HG03159 (cell line): ENCODE measurements around the gene USP44.
"Not testable (repeated sequence)": the region's sequence is repeated elsewhere in the genome, so short reads cannot be mapped to it uniquely, and the experiment has no call there.

Source experiments
- ATAC-seq: cut with Tn5 transposase; IDR thresholded peaks from one replicate; pipeline ENCODE4 v1.9.1; 2021; ENCODE audit warnings: mild to moderate bottlenecking, moderate library complexity; ENCODE audit not compliant: unreplicated experiment

The USP44 gene

DNA sequence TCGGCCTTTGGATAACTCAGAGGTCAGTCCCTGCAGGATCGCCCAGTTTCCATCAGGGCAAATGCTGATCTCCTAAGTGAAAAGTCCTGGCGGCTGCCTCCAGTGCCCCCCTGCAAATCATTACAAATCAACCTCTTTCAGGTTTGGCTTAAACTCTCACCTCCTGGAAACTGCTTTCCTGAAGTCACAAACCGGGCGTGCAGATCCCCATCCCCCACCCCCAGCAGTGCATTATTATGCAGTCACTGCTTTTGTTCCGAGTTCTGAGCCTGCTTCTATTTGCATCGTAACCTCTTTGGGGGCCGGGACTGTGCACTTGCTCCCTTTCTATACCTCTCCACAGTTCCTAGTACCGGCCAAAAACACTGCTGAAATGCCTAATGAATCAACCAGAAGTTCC lies at the start of gene USP44:
TSS of gene USP44 (minus strand) at position 172 of the 400 bp plus-strand sequence. CDS start 17,220 bp downstream, outside the sequence.
- no peak for ATAC-seq

DNA sequence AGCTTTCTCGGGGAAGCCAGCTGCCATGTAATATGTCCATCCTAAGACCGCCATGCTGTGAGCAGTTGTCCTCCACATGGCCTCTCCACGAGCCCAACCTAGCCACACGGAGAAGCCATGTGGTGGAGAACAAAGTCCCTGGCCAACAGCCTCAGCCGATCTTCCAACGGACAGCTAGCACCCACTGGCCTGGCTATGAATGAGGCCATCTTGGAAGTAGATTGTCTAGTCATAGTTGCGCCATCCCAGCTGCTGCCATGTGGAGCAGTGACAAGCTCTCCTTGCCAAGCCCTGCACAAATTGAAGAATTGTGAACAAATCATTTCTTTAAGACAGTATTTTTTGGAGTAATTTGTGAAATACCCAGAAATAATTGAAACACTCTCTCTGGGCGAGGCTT lies 49.3 kb upstream of the USP44 start:
- ATAC-seq = no peak

DNA sequence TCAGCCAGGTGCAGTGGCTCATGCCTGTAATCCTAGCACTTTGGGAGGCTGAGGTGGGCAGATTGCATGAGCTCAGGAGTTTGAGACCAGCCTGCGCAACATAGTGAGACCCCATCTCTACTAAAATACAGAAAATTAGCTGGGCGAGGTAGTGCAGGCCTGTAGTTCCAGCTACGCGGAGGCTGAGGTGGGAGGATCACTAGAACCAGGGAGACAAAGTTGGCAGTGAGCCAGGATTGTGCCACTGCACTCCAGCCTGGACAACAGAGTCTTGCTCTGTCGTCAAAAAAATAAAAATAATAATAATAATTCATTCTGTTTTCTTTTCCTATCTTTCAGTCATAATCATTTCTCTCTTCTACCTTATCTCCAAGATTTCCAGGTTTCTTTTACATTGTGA lies 48.6 kb upstream of the USP44 start:
- no peak for ATAC-seq

DNA sequence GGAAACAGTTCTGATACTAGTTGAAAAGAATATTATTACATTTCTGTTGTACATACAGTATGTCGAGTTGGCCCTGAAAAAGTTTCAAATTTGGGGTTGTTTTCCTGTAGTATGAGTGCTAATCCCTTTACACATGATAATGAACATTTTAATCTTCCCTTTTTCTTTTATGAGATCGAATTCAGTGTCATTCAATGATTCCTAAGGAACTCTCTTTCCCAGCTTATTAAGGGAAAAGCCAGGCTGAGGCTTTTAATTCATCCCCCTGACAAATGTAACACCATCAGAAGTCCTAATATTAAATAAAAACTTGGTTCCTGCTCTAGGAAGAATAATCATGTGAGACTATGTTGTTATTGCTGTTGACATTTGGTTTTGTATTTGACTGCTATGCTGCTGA lies 42.9 kb upstream of the USP44 start:
- no peak for ATAC-seq

DNA sequence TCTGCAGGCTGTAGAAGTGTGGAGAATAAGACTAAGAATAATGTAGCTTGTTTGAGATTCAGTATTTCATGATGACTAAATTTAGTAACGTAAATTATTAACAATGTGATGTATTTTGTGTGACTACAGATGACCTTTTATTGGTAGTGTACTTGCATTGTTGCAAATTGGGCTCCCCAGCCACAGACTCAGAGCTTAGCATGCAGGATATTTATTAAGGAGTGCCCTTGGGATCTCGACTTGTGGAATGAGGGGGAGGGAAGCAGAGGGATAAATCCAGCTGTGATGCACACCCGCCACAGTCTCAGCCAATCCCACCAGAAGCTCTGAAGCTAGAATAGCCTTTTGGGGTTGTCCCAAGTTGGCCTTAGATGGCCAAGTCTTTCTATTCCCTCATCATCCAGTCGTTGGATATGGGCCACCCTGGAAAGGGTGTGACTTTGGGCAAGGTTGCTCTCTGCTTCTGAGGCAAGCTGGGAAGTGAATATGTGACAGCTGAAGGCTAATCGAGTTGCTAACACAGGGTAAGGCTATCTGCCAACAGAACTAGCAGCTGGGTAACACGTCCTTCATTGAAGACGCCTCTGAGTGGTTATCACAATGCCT lies 42.1 kb upstream of the USP44 start:
- ATAC-seq = no peak

DNA sequence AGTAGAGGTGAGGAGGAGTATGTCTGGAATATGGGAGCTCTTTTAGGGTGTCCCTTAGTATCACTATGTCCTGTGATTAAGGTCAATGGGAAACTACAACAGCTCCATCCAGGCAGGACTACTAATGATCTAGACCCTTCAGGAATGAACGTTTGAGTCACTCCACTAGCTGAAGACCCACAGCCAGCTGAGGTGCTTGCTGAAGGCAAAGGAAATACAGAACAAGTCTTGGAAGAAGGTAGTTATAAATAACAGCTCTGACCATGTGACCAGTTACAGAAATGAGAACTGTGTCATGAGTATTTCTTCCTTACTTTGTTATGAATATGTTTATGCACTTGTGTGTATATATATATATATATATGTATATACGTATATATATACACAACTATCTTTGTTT lies 40.5 kb upstream of the USP44 start:
- no peak for ATAC-seq

DNA sequence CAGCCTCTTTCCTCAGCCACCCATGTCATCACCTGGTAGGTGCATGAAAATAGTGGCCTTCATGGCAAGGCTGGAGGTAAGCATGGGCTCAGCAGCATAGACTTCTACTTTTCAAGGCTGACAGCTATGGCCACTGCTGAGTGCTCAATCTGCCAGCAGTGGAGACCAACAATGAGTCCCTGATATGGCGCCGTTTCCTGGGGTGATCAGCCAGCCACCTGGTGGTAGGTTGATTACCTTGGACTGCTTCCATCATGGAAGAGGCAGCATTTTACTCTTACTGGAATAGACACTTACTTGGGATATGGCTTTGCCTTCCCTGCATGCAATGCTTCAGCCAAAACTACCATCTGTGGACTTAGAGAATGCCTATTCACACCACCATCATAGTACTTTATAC lies 39.5 kb upstream of the USP44 start:
- ATAC-seq = no peak

DNA sequence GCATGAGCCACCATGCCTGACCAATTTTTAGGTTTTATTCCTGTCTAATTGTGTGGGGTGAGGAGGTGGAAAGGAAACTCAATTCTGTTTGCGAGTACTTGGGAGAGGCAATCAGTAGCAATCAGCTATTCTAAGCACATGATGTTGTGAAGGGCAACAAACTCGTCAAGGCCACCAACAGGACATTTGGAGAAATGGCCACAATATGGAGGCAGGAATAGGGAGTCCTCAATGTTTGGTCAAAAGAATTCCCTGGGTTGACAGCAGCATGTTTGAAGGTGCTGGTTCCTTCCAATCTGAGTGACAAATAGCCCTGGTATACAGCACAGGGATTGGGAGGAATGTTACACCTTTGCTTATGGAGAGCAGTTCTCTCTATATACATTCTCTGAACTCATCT lies 32.7 kb upstream of the USP44 start:
- ATAC-seq = no peak

DNA sequence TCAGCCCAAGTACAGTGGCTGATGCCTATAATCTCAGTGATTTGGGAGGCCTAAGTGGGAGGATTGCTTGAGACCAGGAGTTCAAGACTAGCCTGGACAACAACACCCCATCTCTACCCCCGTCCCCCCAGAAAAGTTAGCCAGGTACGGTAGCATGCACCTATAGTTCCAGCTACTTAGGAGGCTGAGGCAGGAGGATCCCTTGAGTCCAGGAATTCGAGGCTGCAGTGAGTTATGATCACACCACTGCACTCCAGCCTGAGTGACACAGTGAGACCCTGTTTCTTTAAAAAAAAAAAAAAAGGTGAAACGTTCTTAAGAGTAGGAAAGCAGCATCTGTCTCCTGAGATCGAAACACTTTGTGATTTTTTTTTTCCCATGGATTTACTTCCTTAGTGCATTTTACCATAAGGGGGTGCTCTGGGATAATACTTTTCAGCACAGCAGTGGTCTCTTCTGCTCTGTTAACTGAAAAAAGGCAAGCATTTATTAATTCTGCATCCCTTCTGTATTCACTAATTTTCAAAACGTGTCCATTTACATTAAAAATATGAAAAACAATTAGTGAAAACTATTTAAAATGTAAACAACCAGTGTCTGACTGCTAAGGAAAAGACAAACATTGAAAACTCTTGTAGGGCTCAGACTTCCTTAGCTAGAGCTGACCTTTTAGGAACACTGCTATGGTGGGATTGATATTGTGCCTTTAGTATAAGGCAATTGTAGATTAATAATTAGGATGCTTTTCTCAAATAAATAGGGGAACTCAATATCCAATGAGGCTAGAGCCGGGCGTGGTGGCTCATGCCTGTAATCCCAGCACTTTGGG lies 31.2 kb upstream of the USP44 start:
- no peak for ATAC-seq

DNA sequence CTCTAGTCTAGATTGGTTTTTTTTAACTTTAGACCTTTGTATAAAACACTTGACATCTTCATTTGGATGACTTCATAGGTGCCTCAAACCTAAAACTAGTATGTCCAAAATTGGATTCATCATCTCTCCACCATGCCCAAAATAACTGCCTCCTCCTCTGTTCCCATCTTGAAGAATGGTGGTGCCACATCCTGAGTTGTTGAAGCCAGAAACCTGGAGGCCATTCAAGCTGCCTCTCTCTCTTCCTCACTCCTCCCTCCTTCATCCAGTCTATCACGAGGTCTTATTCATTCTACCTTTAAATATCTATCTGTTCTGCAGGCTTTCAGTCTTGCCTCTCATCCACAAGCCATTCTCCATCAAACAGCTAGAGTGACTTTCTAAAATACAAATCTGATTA lies 26.5 kb upstream of the USP44 start:
- no peak for ATAC-seq

DNA sequence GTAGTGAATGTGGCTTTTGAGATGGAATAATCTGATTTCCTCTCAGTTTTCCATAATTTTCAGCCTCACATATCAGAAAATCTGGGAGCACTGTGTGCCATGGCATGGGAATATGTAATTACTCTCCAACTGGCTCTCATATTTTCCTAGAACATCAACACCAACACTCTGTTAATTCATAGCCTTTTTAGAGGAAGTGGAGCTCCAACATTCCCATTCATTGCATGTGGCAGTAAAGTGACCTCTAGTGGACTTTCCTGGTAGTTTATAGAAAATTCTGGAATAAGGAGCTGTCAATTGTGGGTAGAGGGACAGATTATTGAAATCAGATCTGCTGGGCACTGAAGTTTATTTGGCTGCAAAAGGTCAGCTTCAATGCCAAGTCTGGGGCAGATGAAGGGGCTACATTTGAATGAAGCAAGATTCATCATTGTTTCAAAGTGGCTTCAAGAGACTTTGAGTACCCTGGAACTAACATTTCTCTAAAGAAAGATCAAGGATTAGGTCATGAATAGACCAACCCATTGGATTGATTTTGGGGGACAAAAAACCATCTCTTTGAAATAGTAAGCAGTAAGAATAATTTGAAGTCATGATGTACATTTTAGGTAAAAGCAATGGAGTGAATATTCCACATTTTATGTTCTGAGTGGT lies 23.6 kb upstream of the USP44 start:
- ATAC-seq = no peak

DNA sequence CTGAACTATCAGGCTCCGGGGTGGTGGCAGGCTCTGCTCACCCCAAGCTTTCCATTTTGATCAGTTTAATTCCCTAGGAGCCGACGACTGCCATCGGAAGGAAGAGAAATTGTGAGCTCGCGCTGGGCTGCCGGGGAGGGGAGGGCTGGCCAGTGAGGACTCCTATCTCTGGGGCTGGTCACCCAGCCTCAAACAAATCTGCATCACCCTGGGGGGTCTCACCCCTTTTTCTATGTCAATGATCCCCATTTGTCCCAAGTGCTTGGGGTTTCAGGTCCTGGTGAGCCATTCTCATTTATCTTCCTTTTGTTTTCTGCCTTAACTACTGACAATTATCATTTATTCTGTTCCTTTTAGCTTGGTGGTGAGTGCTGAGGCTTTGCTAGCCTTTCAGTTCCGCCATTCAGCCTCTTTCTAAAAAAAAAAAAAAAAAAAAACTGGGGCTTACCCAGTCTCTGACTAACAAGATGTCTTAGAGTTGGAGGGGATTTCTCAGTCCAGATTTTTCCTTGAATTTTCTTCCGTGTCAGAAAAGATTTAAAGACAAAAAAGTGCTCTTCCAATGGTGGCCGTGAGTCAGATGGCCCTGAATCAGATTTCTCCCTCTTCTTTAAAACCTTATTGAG lies 22.8 kb upstream of the USP44 start:
- ATAC-seq = peak; percentile 60

DNA sequence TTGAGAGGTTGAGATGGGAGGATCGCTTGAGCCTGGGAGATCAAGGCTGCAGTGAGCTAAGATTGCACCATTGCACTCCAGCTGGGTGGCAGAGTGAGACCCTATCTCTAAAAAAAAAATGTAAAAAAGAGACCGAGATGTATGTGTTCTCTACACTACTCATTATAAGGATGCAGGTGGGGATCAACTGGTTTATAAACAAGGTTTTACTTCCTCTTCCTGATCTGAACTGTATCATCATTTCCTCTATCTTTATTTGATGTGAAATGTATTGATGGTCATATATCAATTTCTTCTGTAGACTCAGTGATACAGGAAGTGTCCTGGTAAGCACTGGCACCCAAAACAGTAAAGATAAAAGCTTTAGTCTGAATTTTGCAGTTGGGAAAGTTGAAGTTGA lies 20.1 kb upstream of the USP44 start:
- no peak for ATAC-seq

DNA sequence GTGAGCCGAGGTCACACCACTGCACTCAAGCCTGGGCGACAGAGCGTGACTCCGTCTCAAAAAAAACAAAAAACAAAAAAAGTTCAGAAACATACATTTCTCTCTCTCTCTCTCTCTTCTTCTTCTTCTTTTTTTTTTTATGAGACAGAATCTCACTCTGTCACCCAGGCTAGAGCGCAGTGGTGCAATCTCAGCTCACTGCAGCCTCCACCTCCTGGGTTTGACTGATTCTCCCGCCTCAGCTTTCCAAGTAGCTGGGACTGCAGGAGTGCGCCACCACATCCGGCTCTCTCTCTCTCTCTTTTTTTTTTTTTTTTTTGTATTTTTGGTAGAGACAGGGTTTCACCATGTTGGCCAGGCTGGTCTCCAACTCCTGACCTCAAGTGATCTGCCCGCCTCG lies 16.8 kb upstream of the USP44 start:
- ATAC-seq = not testable (repeated sequence)

DNA sequence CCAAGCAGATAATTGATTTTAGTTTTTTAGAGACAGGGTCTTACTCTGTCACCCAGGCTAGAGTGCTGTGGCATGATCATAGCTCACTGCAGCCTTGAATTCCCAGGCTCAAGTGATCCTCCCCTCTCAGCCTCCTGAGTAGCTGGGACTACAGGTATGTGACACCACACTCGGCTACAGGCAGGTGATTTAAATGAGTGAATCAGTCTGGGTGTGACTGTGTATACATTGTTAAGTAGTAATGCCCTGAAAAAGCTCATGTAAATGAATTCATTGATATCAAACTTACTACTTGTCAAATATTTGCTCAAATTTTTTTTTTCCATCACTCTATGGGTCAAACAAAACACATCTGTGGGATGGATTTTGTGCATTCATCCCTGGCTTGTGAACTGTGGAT lies 6.3 kb upstream of the USP44 start:
- no peak for ATAC-seq

DNA sequence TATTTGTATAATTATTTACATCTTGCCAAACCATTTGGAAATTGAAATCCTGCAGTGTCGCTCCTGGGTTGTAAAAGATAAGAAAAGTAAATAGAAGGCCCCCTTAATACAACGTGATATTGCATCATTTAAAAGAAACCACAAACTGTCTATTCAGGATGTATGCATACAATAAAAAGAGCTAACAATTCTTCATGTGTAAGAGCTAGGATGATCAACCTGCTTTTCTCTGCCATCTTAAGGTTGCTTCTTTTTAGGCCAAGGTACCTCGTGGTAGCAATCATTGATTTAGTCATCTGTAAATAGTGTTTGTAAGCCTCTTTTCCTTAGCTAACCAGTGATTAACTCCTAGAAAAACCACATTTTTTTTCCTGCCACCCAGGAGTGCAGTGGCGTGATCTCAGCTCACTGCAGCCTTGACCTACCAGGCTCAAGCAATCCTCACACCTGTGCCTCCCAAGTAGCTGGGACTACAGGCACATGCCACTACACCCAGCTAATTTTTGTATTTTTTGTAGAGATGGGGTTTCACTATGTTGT lies 3.3 kb upstream of the USP44 start:
- ATAC-seq = no peak

DNA sequence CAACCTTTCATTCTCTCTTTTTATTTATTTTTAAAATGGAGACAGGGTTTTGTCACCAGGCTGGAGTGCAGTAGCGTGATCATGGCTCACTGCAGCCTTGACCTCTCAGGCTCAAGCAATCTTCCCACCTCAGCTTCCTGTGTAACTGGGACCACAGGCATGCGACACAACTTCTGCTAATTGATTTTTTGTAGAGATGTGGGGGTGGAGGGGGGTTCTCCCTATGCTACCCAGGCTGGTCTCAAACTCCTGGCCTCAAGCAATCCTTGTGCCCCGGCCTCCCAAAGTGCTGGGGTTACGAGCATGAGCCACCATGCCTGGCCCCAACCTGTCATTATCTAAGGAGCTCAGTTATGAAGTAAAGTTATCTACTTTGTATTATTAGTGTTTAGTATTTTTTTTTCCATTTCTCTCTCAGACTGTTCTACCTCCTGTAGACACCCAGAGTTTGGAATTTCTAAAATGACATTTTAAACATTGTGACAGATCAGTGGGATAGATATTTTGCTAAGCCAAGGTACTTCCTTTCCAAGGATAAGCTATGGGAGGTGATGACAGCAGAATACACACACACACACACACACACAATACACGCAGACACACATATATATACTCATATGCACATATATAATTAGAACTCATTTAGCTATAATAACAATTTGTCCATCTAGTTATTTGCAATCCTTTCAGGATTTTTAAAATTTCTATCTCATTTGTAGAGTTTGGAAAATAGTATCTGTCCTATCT lies 2.1 kb upstream of the USP44 start:
- no peak for ATAC-seq

DNA sequence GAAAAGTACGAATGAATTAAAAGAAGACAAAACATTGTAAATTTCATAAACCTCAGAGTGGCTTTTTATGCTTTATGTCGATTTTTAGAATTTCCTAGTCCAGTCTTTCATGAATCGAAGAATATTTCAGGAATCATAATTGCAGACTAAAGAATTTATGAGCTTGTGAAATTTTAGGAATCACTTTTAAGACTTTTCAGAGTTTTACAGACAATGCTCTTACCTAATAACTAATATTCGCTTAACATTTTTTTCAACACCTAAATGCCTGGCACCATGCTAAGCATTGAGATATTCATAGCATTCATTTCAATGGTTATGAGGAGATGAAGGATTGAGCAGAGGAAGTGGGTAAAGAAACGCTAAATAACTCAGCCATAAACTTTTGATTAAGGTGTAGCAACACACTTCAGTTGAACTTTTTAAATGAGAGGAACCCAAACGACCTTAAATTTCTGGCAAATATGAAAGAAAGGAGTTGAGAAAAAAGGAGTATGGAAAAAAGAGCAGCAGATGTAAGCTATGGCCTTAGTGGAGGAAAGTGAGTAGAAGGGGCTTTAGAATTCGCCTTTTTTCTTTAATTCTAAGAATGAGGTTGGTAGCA lies 739 bp upstream of the USP44 start:
- no peak for ATAC-seq

DNA sequence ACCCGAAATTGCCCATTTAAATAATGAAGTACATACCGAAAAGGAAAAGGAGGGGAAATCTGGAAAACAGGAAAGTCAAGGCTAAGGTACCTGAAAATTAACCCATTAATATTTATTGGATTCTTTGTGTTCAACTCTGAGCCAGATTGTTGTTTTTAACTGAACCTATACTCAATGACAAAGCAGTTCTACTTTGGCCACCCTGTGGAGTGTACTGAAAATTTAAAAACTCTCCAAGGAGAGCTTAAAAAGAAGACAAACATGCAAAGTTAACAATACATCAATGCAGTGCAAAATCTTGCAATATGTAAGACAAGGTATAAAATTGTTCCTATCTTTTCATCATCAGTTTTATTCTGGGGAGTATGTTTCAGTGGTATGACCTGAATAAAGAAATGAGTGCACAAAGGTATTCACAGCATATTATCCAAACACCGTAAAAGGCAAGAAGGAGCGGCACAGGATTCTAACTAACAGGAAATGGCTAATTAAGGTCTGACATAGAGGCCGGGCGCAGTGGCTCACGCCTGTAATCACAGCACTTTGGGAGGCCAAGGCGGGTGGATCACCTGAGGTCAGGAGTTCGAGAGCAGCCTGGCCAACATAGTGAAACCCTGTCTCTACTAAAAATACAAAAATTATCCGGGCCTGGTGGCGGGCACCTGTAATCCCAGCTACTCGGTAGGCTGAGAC lies 1.7 kb downstream of the USP44 start:
- ATAC-seq = no peak
